H7 (cell line): ENCODE results near the gene OBSCN. TPM values are rescaled to one million over a fixed set of nuclear protein-coding genes. Genes with fewer than 3 reads are reported as not detected.
"Not testable (repeated sequence)": the region's sequence is repeated elsewhere in the genome, so short reads cannot be mapped to it uniquely, and the experiment has no call there.

Source experiments
- DNase-seq: peaks from one replicate; pipeline ENCODE4 v3.0.0; 2012
- H3K27me3 ChIP-seq: 2 replicates; pipeline ENCODE4 v1.6.0; 2011; ENCODE audit warnings: mild to moderate bottlenecking, low read length; ENCODE audit not compliant: control insufficient read depth, insufficient read depth
- H3K36me3 ChIP-seq: replicated peaks from 2 replicates; pipeline ENCODE4 v1.5.1; 2011; ENCODE audit warnings: low read length; ENCODE audit not compliant: control insufficient read depth, insufficient read depth
- H3K4me3 ChIP-seq: 2 replicates; pipeline ENCODE4 v1.5.1; 2011; ENCODE audit warnings: low read depth, mild to moderate bottlenecking, control low read depth, low read length, moderate library complexity; ENCODE audit not compliant: insufficient read depth
- total RNA-seq: library from RNA; depleted of rRNA; stranded (reverse); fragments of >200 nt; shearing (Covaris generic); gene quantifications from 2 replicates; pipeline ENCODE4 v1.2.3, GENCODE V29; 2014

Gene OBSCN
- total RNA-seq, 1 experiment from 2014 or later, result 18.9 TPM

GRCh38 chr1:228212966-228213844 is 5.4 kb downstream of the OBSCN start:
- H3K4me3 ChIP-seq, result peak overlapping the region; percentile 79
- H3K27me3 ChIP-seq, result peaks cover 21% of the 10 kb centered on the region
- DNase-seq, result peak; percentile 100
- peaks cover 5% of the 10 kb centered on the region for H3K36me3 ChIP-seq

GRCh38 chr1:228213917-228214808 is 6.3 kb downstream of the OBSCN start:
- peaks cover 21% of the 10 kb centered on the region for H3K27me3 ChIP-seq
- peaks cover 9% of the 10 kb centered on the region for H3K36me3 ChIP-seq
- peak overlapping the region; percentile 79 for H3K4me3 ChIP-seq
- no peak for DNase-seq

- H3K27me3 ChIP-seq, result peaks cover 21% of the 10 kb centered on the region
- H3K36me3 ChIP-seq, result peaks cover 16% of the 10 kb centered on the region
- H3K4me3 ChIP-seq, result no peak overlapping the region
- DNase-seq, result no peak
Observed at GRCh38 chr1:228214921-228215662, 7.2 kb downstream of the OBSCN start.

GRCh38 chr1:228215663-228216116 is 7.8 kb downstream of the OBSCN start:
- DNase-seq, result no peak
- no peak overlapping the region for H3K4me3 ChIP-seq
- peaks cover 19% of the 10 kb centered on the region for H3K36me3 ChIP-seq
- H3K27me3 ChIP-seq, result peaks cover 20% of the 10 kb centered on the region

GRCh38 chr1:228216371-228217320 is 8.8 kb downstream of the OBSCN start:
- Histone ChIP-seq H3K36me3 (peaks cover 19% of the 10 kb centered on the region), H3K4me3 (no peak overlapping the region), H3K27me3 (peaks cover 11% of the 10 kb centered on the region)
- no peak for DNase-seq

- H3K27me3 ChIP-seq, result no peaks in the 10 kb centered on the region; the same call in 1 of the 2 replicates
- no peak overlapping the region for H3K4me3 ChIP-seq
- H3K36me3 ChIP-seq, result peaks cover 21% of the 10 kb centered on the region
- DNase-seq, result no peak
Observed at GRCh38 chr1:228217551-228218344, 9.9 kb downstream of the OBSCN start.

- H3K27me3 ChIP-seq, result no peaks in the 10 kb centered on the region
- DNase-seq, result no peak
- H3K36me3 ChIP-seq, result peaks cover 21% of the 10 kb centered on the region
- no peak overlapping the region for H3K4me3 ChIP-seq
Observed at GRCh38 chr1:228218513-228219244, 10.8 kb downstream of the OBSCN start.

- Histone ChIP-seq H3K27me3 (no peaks in the 10 kb centered on the region), H3K36me3 (peaks cover 24% of the 10 kb centered on the region), H3K4me3 (no peak overlapping the region)
- DNase-seq, result no peak
Observed at GRCh38 chr1:228219245-228219961, 11.6 kb downstream of the OBSCN start.

GRCh38 chr1:228219962-228220780 is 12.3 kb downstream of the OBSCN start:
- DNase-seq, result no peak
- Histone ChIP-seq H3K27me3 (no peaks in the 10 kb centered on the region), H3K36me3 (peaks cover 29% of the 10 kb centered on the region), H3K4me3 (no peak overlapping the region)

GRCh38 chr1:228221097-228221496 is 13.3 kb downstream of the OBSCN start:
- H3K4me3 ChIP-seq, H3K27me3 ChIP-seq, DNase-seq: not testable (repeated sequence)
- H3K36me3 ChIP-seq, result peaks cover 30% of the 10 kb centered on the region

GRCh38 chr1:228222548-228222947 is 14.7 kb downstream of the OBSCN start:
- Histone ChIP-seq H3K36me3 (peaks cover 32% of the 10 kb centered on the region), H3K27me3 (no peaks in the 10 kb centered on the region), H3K4me3 (no peak overlapping the region)
- DNase-seq, result no peak
